Glutamatergic neuron (in vitro differentiated cells): ENCODE measurements around the gene PMF1. TPM values are rescaled to one million over a fixed set of nuclear protein-coding genes. Genes with fewer than 3 reads are reported as not detected.

Experiments used
- DNase-seq: peaks from one replicate; pipeline ENCODE4 v3.0.0; 2022
- H3K27ac Mint-ChIP-seq: one replicate; pipeline ENCODE4 v1.8.0; 2020; ENCODE audit warnings: mild to moderate bottlenecking, mixed read lengths, inconsistent platforms; ENCODE audit not compliant: unreplicated experiment
- H3K27me3 Mint-ChIP-seq: one replicate; pipeline ENCODE4 v1.8.0; 2020; ENCODE audit warnings: mild to moderate bottlenecking, moderate library complexity, mixed read lengths, inconsistent platforms; ENCODE audit not compliant: unreplicated experiment
- H3K36me3 Mint-ChIP-seq: one replicate; pipeline ENCODE4 v1.8.0; 2020; ENCODE audit warnings: mild to moderate bottlenecking, mixed read lengths, inconsistent platforms; ENCODE audit not compliant: unreplicated experiment
- H3K4me1 Mint-ChIP-seq: one replicate; pipeline ENCODE4 v1.8.0; 2020; ENCODE audit warnings: mild to moderate bottlenecking, low read depth, mixed read lengths, inconsistent platforms; ENCODE audit not compliant: unreplicated experiment
- H3K4me3 Mint-ChIP-seq: one replicate; pipeline ENCODE4 v1.8.0; 2020; ENCODE audit warnings: mild to moderate bottlenecking, mixed read lengths, inconsistent platforms; ENCODE audit not compliant: unreplicated experiment
- H3K9me3 Mint-ChIP-seq: one replicate; pipeline ENCODE4 v1.8.0; 2020; ENCODE audit warnings: mild to moderate bottlenecking, moderate library complexity, mixed read lengths, inconsistent platforms; ENCODE audit not compliant: unreplicated experiment
- total RNA-seq: library from RNA; stranded (reverse); fragmentation: NEBNext Ultra II Directional; extraction: Animal tissue kit (Norgen Biotek cat#: 25700); gene quantifications from one replicate; pipeline ENCODE4 v1.2.1, GENCODE V29; 2021; ENCODE audit not compliant: unreplicated experiment
- TF ChIP-seq, protein P1 (sequence below): fragments of 200-600 bp; sonication (generic); IDR thresholded peaks from one replicate; pipeline ENCODE4 v1.5.0; 2021; ENCODE audit not compliant: partially characterized antibody, unreplicated experiment

Gene PMF1
- total RNA-seq, 1 donor from 2014 or later, result 31.6 TPM

DNA sequence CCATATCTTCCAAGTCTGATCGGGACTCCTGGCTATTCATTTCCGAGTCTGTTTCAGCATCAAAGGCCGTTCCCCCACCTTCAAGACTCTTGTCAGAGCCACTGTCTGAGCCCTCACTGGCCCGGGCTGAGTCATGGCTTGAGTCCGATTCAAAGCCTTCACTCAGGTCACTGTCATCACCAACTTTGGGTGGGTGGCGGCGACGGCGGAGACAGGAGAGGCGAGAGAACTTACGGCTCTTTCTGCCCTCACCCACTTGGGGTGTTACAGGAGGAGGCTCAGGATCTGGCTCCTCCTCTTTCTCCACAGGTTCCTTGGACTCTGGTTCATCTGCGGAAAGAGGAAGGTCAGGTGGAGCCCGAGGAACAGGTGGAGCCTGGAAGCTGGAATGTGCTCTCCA is 53.2 kb downstream of the PMF1 start:
- Mint-ChIP-seq H3K27me3 (peaks cover 2% of the 10 kb centered on the region), H3K9me3 (peaks cover 6% of the 10 kb centered on the region), H3K4me1 (peaks cover 5% of the 10 kb centered on the region), H3K27ac (no peak overlapping the region), H3K36me3 (peaks cover 7% of the 10 kb centered on the region), H3K4me3 (no peak overlapping the region)
- DNase-seq, result no peak
- TF ChIP-seq, protein P1, sequence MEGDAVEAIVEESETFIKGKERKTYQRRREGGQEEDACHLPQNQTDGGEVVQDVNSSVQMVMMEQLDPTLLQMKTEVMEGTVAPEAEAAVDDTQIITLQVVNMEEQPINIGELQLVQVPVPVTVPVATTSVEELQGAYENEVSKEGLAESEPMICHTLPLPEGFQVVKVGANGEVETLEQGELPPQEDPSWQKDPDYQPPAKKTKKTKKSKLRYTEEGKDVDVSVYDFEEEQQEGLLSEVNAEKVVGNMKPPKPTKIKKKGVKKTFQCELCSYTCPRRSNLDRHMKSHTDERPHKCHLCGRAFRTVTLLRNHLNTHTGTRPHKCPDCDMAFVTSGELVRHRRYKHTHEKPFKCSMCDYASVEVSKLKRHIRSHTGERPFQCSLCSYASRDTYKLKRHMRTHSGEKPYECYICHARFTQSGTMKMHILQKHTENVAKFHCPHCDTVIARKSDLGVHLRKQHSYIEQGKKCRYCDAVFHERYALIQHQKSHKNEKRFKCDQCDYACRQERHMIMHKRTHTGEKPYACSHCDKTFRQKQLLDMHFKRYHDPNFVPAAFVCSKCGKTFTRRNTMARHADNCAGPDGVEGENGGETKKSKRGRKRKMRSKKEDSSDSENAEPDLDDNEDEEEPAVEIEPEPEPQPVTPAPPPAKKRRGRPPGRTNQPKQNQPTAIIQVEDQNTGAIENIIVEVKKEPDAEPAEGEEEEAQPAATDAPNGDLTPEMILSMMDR, result no peak

DNA sequence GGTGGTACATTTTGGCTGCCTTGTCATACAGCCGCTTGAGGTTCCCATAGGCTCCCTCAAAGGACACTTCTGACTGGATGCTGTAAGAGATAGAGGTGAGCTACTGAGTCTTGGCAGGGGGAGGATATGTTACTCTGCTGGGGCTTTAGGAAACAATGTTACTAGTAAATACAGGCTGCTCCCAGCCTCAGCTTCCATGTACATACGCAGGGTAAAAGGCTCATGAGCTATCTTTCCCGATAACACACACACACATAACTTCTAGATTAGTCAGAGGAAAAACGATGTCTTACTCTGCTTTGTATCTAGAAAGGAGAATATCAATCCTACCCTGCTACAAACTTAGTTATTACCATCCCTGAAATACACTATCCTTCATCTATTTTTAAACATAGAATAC is 55.5 kb downstream of the PMF1 start:
- Mint-ChIP-seq H3K27me3 (peaks cover 4% of the 10 kb centered on the region), H3K27ac (no peak overlapping the region), H3K4me1 (peaks cover 1% of the 10 kb centered on the region), H3K4me3 (no peak overlapping the region), H3K36me3 (peaks cover 11% of the 10 kb centered on the region), H3K9me3 (peaks cover 4% of the 10 kb centered on the region)
- DNase-seq, result no peak
- TF ChIP-seq, protein P1, result no peak

DNA sequence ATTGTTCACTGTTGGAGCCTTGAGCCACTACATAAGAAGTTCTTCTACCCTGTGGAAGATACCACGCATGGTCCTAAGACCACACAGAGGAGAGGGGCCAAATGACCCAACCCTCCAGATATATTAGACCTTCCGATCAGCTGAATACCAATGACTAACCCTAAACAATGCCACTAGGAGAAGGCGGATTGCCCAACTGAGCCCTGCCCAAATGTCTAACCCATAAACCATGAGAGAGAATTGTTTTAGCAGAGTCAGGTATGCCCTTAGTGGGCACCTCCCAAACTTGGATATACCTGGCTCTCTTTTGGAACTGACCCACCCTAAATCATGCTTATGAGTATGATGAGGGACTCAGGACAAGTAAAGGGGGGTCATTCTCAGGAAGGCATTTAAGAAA is 57.5 kb downstream of the PMF1 start:
- Mint-ChIP-seq H3K4me1 (no peaks in the 10 kb centered on the region), H3K27ac (no peak overlapping the region), H3K36me3 (peaks cover 11% of the 10 kb centered on the region), H3K9me3 (peaks cover 2% of the 10 kb centered on the region), H3K4me3 (no peak overlapping the region), H3K27me3 (peaks cover 3% of the 10 kb centered on the region)
- TF ChIP-seq, protein P1, result no peak
- DNase-seq, result no peak

DNA sequence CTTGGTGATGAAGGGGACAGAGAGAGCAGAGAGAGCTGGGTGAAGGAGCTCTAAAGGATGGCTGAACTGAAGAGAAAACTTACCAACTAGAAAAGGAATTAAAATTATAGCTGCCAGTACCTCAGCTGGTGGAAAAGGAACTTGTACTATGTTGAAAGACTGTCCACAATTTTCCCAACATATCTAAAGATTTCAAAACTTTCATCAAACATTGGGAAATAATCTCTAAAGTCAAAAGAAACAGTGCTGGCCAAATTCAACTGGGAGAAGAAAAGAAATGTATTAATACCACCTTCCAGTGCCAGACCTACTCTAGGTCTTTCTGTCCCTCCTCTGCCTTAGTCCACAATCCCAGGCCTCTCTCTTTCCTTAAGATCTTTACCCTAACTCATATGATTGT is 63.7 kb downstream of the PMF1 start:
- Mint-ChIP-seq H3K4me3 (no peak overlapping the region), H3K4me1 (peaks cover 6% of the 10 kb centered on the region), H3K36me3 (peaks cover 4% of the 10 kb centered on the region), H3K27me3 (peaks cover 3% of the 10 kb centered on the region), H3K9me3 (peaks cover 2% of the 10 kb centered on the region), H3K27ac (no peak overlapping the region)
- DNase-seq, result no peak
- TF ChIP-seq, protein P1, result no peak

DNA sequence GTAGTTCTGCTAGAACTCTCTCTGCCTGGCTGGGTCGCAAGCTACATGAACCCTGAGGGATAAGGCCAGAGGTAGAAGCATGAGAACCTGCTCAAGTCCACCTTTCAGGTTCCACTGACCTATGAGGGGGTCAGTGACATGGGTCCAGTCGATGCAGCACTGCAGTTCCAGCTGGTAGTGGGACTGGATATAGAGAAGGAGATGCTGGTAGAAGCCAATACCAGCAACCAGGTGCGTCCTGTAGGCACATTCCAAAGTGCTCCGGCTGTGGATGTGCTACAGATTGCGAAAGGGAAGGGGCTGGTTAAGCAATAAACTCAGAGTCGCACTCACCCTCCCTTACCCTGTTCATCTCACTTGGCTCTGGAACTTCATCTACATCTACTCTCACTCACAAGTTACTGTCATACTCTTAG is 64.2 kb downstream of the PMF1 start:
- H3K9me3 Mint-ChIP-seq, result peaks cover 2% of the 10 kb centered on the region
- H3K4me1 Mint-ChIP-seq, result peaks cover 11% of the 10 kb centered on the region
- no peak for DNase-seq
- no peak overlapping the region for H3K4me3 Mint-ChIP-seq
- H3K27me3 Mint-ChIP-seq, result peaks cover under 1% of the 10 kb centered on the region
- H3K36me3 Mint-ChIP-seq, result peaks cover 4% of the 10 kb centered on the region
- TF ChIP-seq, protein P1, result no peak
- no peak overlapping the region for H3K27ac Mint-ChIP-seq
